ENCODE data around the gene ELOVL2. TPM values are rescaled to one million over a fixed set of nuclear protein-coding genes. Genes with fewer than 3 reads are reported as not detected.

The ELOVL2 gene
- total RNA-seq, 1 experiment from 2014 or later: 0.07 TPM

DNA sequence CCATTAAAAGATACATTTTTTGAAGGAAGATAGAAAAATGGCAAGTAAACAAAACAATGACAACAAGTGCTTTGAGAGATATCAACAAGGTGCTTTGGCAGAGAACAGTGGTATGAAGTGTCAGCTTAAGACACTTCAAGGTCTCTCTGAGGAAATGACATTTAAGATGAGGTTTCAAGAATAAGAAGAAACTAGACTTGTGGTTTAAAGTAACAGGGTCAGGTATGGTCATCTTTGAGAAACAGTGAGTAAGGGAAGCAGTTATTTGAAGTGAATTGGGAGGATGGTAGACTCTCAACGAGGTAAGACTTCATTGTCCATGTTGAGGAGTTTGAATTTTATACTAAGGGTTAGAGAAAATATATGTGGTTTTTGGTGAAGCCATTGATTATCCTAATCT lies 79.4 kb downstream of the ELOVL2 start:
- Histone ChIP-seq H3K9me2 (ENCODE audit: insufficient read depth) (no peaks in the 10 kb centered on the region), H2AFZ (ENCODE audit: low read depth, low read length, poor library complexity, severe bottlenecking) (no peak overlapping the region), H3K27ac (ENCODE audit: low read depth, low read length) (no peak overlapping the region), H3K36me3 (ENCODE audit: control insufficient read depth in 1 of 2, insufficient read depth in 2 of 2, low read length in 2 of 2) (no peaks in the 10 kb centered on the region), H3K79me2 (ENCODE audit: insufficient read depth, low read length) (no peaks in the 10 kb centered on the region), H3K4me1 (ENCODE audit: control insufficient read depth in 1 of 2, insufficient read depth in 2 of 2, low read length in 2 of 2) (no peaks in the 10 kb centered on the region), H3K4me2 (ENCODE audit: low read length) (no peak overlapping the region), H3K9ac (ENCODE audit: low read length) (no peak overlapping the region), H3K9me3 (ENCODE audit: control insufficient read depth in 1 of 2, insufficient read depth in 1 of 2, low read depth in 1 of 2, low read length in 2 of 2) (0 out of 4 replicates have a peak, but pooled peaks cover 0 to 3% of the 10 kb centered on the region in 2 experiments), H3K27me3 (ENCODE audit: insufficient read depth, low read length) (no peaks in the 10 kb centered on the region), H4K20me1 (ENCODE audit: insufficient read depth) (no peaks in the 10 kb centered on the region), H3K4me3 (replicated peaks in 1 of 2; ENCODE audit: low read depth in 1 of 2, low read length in 2 of 2) (no peak overlapping the region)
- BruUV-seq (replicated peaks): no TSS peak
- DNase-seq (ENCODE audit: low read depth, low spot score): no peak
- intact Hi-C loops (cut with micrococcal nuclease): no loop called here
- ChIA-PET CTCF (no interaction called here), RAD21 (ENCODE audit: low non-redundant PET in 1 of 2, low total read pairs in 2 of 2, uncharacterized antibody in 2 of 2, unreplicated experiment in 2 of 2) (no interaction called here), POLR2A (no interaction called here)
- TF ChIP-seq ZBTB33 (IDR thresholded peaks at IDR 0.05; ENCODE audit: extremely low read depth, insufficient replicate concordance, low read length) (no peak), POLR2A (IDR thresholded peaks at IDR 0.05; ENCODE audit: borderline replicate concordance, extremely low read depth, insufficient read depth, insufficient read length) (no peak), ELF1 (IDR thresholded peaks at IDR 0.05; ENCODE audit: borderline replicate concordance, low read depth) (no peak), ZNF274 (IDR thresholded peaks at IDR 0.05; ENCODE audit: low read depth, low read length) (no peak), POLR2AphosphoS5 (IDR thresholded peaks at IDR 0.05; ENCODE audit: low read depth, low read length) (no peak), SRF (IDR thresholded peaks at IDR 0.05; ENCODE audit: low read depth) (no peak), REST (IDR thresholded peaks at IDR 0.05; ENCODE audit: low read depth) (no peak), CBX3 (IDR thresholded peaks at IDR 0.05; ENCODE audit: low read depth) (no peak), YY1 (IDR thresholded peaks at IDR 0.05; ENCODE audit: extremely low read depth, insufficient replicate concordance, low read depth, low read length) (no peak), FOSL1 (IDR thresholded peaks at IDR 0.05; ENCODE audit: low read depth) (no peak), SP1 (IDR thresholded peaks at IDR 0.05; ENCODE audit: low read depth) (no peak), JUND (IDR thresholded peaks at IDR 0.05) (no peak), EGR1 (IDR thresholded peaks at IDR 0.05; ENCODE audit: low read depth) (no peak), EZH2 (IDR thresholded peaks at IDR 0.05) (no peak), ZFX (IDR thresholded peaks at IDR 0.05) (no peak), EZH2phosphoT487 (IDR thresholded peaks at IDR 0.05; ENCODE audit: borderline replicate concordance) (no peak), CEBPB (IDR thresholded peaks at IDR 0.05; ENCODE audit: low read depth) (no peak)
- TF ChIP-seq, protein P1, sequence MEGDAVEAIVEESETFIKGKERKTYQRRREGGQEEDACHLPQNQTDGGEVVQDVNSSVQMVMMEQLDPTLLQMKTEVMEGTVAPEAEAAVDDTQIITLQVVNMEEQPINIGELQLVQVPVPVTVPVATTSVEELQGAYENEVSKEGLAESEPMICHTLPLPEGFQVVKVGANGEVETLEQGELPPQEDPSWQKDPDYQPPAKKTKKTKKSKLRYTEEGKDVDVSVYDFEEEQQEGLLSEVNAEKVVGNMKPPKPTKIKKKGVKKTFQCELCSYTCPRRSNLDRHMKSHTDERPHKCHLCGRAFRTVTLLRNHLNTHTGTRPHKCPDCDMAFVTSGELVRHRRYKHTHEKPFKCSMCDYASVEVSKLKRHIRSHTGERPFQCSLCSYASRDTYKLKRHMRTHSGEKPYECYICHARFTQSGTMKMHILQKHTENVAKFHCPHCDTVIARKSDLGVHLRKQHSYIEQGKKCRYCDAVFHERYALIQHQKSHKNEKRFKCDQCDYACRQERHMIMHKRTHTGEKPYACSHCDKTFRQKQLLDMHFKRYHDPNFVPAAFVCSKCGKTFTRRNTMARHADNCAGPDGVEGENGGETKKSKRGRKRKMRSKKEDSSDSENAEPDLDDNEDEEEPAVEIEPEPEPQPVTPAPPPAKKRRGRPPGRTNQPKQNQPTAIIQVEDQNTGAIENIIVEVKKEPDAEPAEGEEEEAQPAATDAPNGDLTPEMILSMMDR (IDR thresholded peaks at IDR 0.05 in 2 of 3, conservative IDR thresholded peaks at IDR 0.05 in 1 of 3; ENCODE audit: borderline replicate concordance in 1 of 3, insufficient read depth in 1 of 3, low read depth in 2 of 3, low read length in 2 of 3): no peak
- no peak for ATAC-seq
